Measurements from ENCODE around the gene RSF1. TPM values are rescaled to one million over a fixed set of nuclear protein-coding genes. Genes with fewer than 3 reads are reported as not detected.

Gene RSF1
- total and polyA plus RNA-seq, 2 experiments from 2014 or later: 51.2 to 188 TPM

DNA sequence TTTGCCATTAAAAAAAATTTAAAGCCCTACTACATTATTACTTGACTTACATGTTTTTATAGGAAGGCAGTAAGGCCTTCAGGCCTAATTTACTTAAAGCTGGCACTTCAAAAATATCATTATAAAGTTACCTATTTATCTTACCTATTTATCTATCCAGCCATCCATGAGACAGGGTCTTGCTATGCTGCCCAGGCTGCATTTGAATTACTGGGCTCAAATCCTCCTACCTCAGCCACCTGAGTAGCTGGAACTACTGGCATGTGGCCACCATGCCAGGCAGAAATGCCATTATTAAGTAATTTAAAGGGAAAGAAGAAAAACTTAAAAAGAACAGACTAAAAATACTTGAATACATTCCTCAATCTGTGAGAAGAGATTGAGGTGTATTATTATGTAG, 122.7 kb downstream of the RSF1 start:
- no peaks in the 10 kb centered on the region for H3K9me3 Mint-ChIP-seq
- Histone ChIP-seq H3K36me3 (ENCODE audit: insufficient read depth) (peaks cover 11% of the 10 kb centered on the region; the same call in 1 of the 2 replicates), H4K20me1 (replicated peaks; ENCODE audit: insufficient read depth) (no peaks in the 10 kb centered on the region; the same call in 1 of the 2 replicates), H3K79me2 (replicated peaks; ENCODE audit: insufficient read depth) (no peaks in the 10 kb centered on the region), H3K9me2 (ENCODE audit: insufficient read depth) (no peaks in the 10 kb centered on the region), H3F3A (replicated peaks; ENCODE audit: low read depth) (no peaks in the 10 kb centered on the region), H3K27ac (ENCODE audit: low read depth) (no peak overlapping the region), H3K4me1 (ENCODE audit: insufficient read depth) (no peaks in the 10 kb centered on the region), H3K4me2 (no peak overlapping the region), H3K4me3 (no peak overlapping the region), H2AFZ (no peak overlapping the region), H3K27me3 (ENCODE audit: insufficient read depth) (no peaks in the 10 kb centered on the region)
- H3K27me3 Mint-ChIP-seq (ENCODE audit: insufficient read depth, low read depth, poor library complexity): no peaks in the 10 kb centered on the region
- H3K36me3 Mint-ChIP-seq (ENCODE audit: low read depth): peaks cover 53% of the 10 kb centered on the region
- H3K27ac Mint-ChIP-seq: no peak overlapping the region
- H3K4me1 Mint-ChIP-seq: no peaks in the 10 kb centered on the region; the same call in 2 of the 3 replicates
- DNase-seq (ENCODE audit: low spot score) (no peak), ATAC-seq (no peak)
- TF ChIP-seq POLR2AphosphoS5 (IDR thresholded peaks at IDR 0.05; ENCODE audit: low read depth) (no peak), ZNF462 (CRISPR knock-in tag; IDR thresholded peaks at IDR 0.05) (no peak), STAT1 (IDR thresholded peaks at IDR 0.05; ENCODE audit: unreplicated experiment) (no peak), CTCF (conservative IDR thresholded peaks at IDR 0.05; ENCODE audit: low read depth in 2 of 2) (no peak), EZH2phosphoT487 (IDR thresholded peaks at IDR 0.05; ENCODE audit: unreplicated experiment) (no peak), CREB1 (CRISPR knock-in tag; IDR thresholded peaks at IDR 0.05; ENCODE audit: low read depth) (no peak), ZNF114 (CRISPR knock-in tag; IDR thresholded peaks at IDR 0.05) (no peak), JUNB (IDR thresholded peaks at IDR 0.05; ENCODE audit: unreplicated experiment) (no peak), EZH2 (IDR thresholded peaks at IDR 0.05; ENCODE audit: low read depth, unreplicated experiment) (no peak), NANOG (IDR thresholded peaks at IDR 0.05; ENCODE audit: borderline replicate concordance) (no peak), REST (IDR thresholded peaks at IDR 0.05; ENCODE audit: unreplicated experiment) (no peak), ZNF331 (CRISPR knock-in tag; IDR thresholded peaks at IDR 0.05; ENCODE audit: low read depth) (no peak), ETS1 (IDR thresholded peaks at IDR 0.05) (no peak)
- no peak overlapping the region for H3K4me3 Mint-ChIP-seq

Data from GM23338 (cell line).